ENCODE results near the gene AUTS2. TPM values are rescaled to one million over a fixed set of nuclear protein-coding genes. Genes with fewer than 3 reads are reported as not detected.

The AUTS2 gene
- total and polyA plus RNA-seq, 2 experiments from 2014 or later, result 32.0 to 91.0 TPM

- no peaks in the 10 kb centered on the region for H3K79me2 ChIP-seq (replicated peaks; ENCODE audit: insufficient read depth)
- H3K4me1 ChIP-seq (ENCODE audit: insufficient read depth), result peaks cover under 1% of the 10 kb centered on the region; the same call in 1 of the 2 replicates
- no peaks in the 10 kb centered on the region for H3K9me2 ChIP-seq (ENCODE audit: insufficient read depth)
- no peak overlapping the region for H3K4me3 ChIP-seq
- H3K27ac Mint-ChIP-seq, result no peak overlapping the region
- H3K4me1 Mint-ChIP-seq, result peaks cover 8% of the 10 kb centered on the region; the same call in 2 of the 3 replicates
- no peaks in the 10 kb centered on the region; the same call in none of the 2 replicates for H4K20me1 ChIP-seq (replicated peaks; ENCODE audit: insufficient read depth)
- no peak overlapping the region for H3K4me3 Mint-ChIP-seq
- H3K27me3 ChIP-seq (ENCODE audit: insufficient read depth), result peaks cover 64% of the 10 kb centered on the region
- no peak for TF ChIP-seq REST (IDR thresholded peaks at IDR 0.05; ENCODE audit: unreplicated experiment)
- no peak for TF ChIP-seq CREB1 (CRISPR knock-in tag; IDR thresholded peaks at IDR 0.05; ENCODE audit: low read depth)
- no peak for TF ChIP-seq EZH2phosphoT487 (IDR thresholded peaks at IDR 0.05; ENCODE audit: unreplicated experiment)
- no peak for TF ChIP-seq EZH2 (IDR thresholded peaks at IDR 0.05; ENCODE audit: low read depth, unreplicated experiment)
- TF ChIP-seq CTCF (conservative IDR thresholded peaks at IDR 0.05; ENCODE audit: low read depth in 2 of 2), result no peak
- TF ChIP-seq ETS1 (IDR thresholded peaks at IDR 0.05), result no peak
- TF ChIP-seq ZNF331 (CRISPR knock-in tag; IDR thresholded peaks at IDR 0.05; ENCODE audit: low read depth), result no peak
- TF ChIP-seq NANOG (IDR thresholded peaks at IDR 0.05; ENCODE audit: borderline replicate concordance), result no peak
- no peak for TF ChIP-seq ZNF114 (CRISPR knock-in tag; IDR thresholded peaks at IDR 0.05)
- no peak for TF ChIP-seq POLR2AphosphoS5 (IDR thresholded peaks at IDR 0.05; ENCODE audit: low read depth)
- TF ChIP-seq STAT1 (IDR thresholded peaks at IDR 0.05; ENCODE audit: unreplicated experiment), result no peak
- TF ChIP-seq ZNF462 (CRISPR knock-in tag; IDR thresholded peaks at IDR 0.05), result no peak
- TF ChIP-seq JUNB (IDR thresholded peaks at IDR 0.05; ENCODE audit: unreplicated experiment), result no peak
- DNase-seq (ENCODE audit: low spot score) (no peak), ATAC-seq (no peak)
- peaks cover 45% of the 10 kb centered on the region for H3K27me3 Mint-ChIP-seq (ENCODE audit: insufficient read depth, low read depth, poor library complexity)
- no peak overlapping the region for H3K27ac ChIP-seq (ENCODE audit: low read depth)
- peaks cover 5% of the 10 kb centered on the region; the same call in 1 of the 2 replicates for H3F3A ChIP-seq (replicated peaks; ENCODE audit: low read depth)
- no peaks in the 10 kb centered on the region for H3K36me3 ChIP-seq (ENCODE audit: insufficient read depth)
- H3K4me2 ChIP-seq, result no peak overlapping the region
- no peak overlapping the region for H2AFZ ChIP-seq
- H3K36me3 Mint-ChIP-seq (ENCODE audit: low read depth), result peaks cover 6% of the 10 kb centered on the region; the same call in 1 of the 3 replicates
- H3K9me3 Mint-ChIP-seq, result peaks cover 13% of the 10 kb centered on the region
Observed at GRCh38 chr7:69595415-69595814, 2.9 kb upstream of the AUTS2 start.

Data from GM23338 (cell line).